HK-2 (cell line): ENCODE results near the gene CAB39.
A peak's percentile ranks its signal among the peaks of the same experiment; 100 is the strongest.
"Not testable (repeated sequence)": the region's sequence is repeated elsewhere in the genome, so short reads cannot be mapped to it uniquely, and the experiment has no call there.

Source experiments
- DNase-seq: peaks from one replicate; pipeline ENCODE4 v3.0.0-alpha.2; 2018; ENCODE audit not compliant: unreplicated experiment

The CAB39 gene

GRCh38 chr2:230684270-230685168, 28.1 kb upstream of the CAB39 start:
- peak; percentile 50 for DNase-seq

DNA sequence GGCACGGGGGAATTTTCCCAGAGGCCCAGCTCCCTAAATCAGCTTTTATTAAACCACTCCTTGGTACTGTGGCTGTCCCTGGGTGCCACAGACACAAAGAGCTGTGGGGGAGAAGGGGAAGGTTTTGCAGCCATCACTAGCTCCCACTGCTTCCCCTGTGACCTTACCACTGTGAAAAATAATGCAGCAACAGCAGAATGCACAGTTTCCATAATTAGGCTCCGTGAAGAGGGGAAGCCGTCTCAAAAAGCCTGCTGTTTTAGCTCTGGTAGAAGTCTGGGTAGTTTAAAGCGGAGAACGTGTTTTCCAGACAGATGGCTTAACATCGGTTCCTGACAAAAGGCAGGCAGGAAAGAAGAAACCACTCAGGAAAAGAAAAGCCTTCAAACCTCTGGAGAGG, 27.5 kb upstream of the CAB39 start:
- DNase-seq, result no peak

GRCh38 chr2:230687498-230687897, 25.1 kb upstream of the CAB39 start:
- DNase-seq, result no peak

GRCh38 chr2:230688490-230688889, 24.2 kb upstream of the CAB39 start:
- no peak for DNase-seq

- DNase-seq, result peak; percentile 71
Measured at GRCh38 chr2:230690439-230690838, 22.2 kb upstream of the CAB39 start.

- DNase-seq, result peak; percentile 88
Measured at GRCh38 chr2:230691005-230691647, 21.5 kb upstream of the CAB39 start.

GRCh38 chr2:230692760-230693159, 19.9 kb upstream of the CAB39 start:
- DNase-seq, result no peak

GRCh38 chr2:230693411-230693810, 19.2 kb upstream of the CAB39 start:
- no peak for DNase-seq

DNA sequence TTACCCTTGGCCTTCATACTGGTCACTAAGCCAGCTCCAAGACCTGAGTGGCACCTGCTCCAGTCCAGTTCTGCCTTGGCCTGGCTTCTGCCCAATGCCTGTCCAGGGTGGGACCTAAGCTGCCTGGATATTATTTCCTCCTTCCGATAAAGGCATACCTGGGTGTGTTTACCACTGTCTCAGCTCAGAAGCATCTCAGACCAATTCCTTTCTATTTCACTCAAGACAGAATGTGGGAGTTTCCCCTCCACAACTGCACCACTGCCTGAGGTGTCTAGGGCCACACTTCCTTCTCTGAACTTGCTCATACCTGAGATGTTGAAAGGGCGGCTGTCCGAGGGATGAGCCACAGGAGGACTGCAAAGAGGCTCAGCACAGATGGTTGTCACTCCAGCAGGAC, 18.4 kb upstream of the CAB39 start:
- no peak for DNase-seq

DNA sequence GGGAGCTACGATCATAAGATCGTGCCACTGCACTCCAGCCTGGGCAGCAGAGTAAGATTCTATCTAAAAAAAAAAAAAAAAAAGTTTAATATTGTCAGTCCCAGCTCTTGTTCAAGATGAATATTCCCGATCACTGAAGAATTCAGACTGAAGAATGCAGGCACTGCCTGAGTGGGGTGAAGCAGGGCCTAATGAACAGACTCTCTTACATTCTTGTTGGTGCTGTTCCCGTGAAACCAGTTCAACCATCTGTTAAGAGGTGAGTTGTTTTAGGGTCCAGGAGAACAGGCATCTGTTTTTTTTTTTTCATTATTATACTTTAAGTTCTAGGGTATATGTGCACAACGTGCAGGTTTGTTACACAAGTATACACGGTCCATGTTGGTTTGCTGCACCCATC, 17.1 kb upstream of the CAB39 start:
- DNase-seq, result no peak

GRCh38 chr2:230696670-230697069, 16.0 kb upstream of the CAB39 start:
- DNase-seq, result no peak

DNA sequence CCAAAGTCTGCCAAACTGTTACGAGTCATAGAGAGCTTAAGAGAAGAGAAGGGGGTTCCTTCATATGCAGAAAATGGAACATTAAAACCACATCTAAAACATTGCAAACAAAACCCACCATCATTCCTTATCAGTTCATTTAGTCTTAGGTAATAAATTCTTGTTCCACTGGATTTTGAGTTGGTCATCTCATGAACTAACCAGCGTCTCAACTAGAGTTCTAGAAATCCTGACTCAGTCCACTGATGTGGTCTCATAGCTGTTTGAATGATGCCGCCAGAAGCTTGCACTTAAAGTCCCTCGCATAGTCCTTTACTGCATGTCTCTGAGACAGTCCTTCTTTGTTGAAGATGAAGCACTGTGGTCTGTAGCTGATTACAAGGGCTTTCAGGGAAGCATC, 15.0 kb upstream of the CAB39 start:
- no peak for DNase-seq

DNA sequence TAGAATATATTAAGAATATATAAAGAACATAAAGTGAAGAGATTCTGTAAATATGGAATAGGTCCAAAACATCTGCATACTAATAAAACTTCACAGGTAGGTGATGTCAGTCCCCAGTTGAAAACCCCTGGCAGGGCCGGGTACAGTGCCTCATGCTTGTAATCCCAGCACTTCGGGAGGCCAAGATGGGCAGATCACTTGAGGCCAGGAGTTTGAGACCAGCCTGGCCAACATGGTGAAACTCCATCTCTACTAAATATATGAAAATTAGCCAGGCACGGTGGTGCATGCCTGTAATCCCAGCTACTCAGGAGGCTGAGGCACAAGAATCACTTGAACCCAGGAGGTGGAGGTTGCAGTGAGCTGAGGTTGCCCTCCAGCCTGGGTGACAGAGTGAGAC, 13.9 kb upstream of the CAB39 start:
- not testable (repeated sequence) for DNase-seq

GRCh38 chr2:230700447-230700846, 12.2 kb upstream of the CAB39 start:
- DNase-seq, result no peak

DNA sequence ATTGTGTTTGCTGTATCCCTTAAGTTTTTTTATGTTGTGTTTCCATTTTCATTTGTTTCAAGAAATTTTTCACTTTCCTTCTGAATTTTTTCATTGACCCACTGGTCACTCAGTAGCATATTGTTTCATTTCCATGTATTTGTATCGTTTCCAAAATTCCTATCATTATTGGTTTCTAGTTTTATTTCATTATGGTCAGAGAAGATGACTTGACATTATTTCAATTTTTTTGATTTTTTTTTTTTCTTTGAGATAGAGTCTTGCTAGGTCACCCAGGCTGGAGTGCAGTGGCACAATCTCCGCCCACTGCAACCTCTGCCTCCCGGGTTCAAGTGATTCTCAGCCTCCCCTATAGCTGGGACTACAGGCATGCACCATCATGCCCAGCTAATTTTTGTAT, 11.3 kb upstream of the CAB39 start:
- no peak for DNase-seq

DNA sequence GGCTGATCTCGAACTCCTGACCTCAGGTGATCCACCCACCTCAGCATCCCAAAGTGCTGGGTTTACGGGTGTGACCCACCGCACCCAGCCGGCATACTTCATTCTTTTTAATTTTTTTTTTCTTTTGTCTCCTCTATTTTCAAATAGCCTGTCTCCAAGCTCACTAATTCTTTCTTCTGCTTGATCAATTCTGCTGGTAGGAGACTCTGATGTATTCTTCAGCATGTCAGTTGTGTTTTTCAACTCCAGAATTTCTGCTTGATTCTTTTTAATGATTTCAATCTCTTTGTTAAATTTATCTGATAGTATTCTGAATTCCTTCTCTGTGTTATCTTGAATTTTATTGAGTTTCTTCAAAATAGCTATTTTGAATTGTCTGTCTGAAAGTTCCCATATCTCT, 10.2 kb upstream of the CAB39 start:
- DNase-seq, result not testable (repeated sequence)

- DNase-seq, result no peak
Measured at GRCh38 chr2:230703514-230703913, 9.1 kb upstream of the CAB39 start.

DNA sequence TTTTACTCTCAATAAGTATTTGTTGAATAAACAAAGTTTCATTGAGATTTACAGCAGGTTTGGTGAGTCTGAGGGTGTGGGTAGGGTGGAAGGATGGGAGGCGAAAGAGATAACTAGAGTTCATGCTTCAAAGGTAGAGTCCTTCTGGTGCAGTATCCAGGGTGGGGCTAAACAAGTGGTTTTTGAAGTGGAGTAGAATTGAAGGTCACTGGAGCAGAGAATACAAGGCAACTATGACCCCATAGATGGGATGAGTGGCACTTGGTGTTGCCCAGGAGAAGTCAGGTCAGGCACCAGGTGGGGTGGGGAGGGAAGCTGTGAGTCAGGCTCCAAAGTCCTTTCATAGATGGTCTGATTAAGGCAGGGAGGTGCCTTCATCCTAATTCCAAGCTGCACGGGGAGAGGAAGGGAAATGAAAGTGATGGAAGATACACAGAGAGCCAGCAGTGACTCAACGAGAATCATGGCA, 6.6 kb upstream of the CAB39 start:
- DNase-seq, result no peak

- DNase-seq, result no peak
Measured at GRCh38 chr2:230706966-230707365, 5.7 kb upstream of the CAB39 start.

DNA sequence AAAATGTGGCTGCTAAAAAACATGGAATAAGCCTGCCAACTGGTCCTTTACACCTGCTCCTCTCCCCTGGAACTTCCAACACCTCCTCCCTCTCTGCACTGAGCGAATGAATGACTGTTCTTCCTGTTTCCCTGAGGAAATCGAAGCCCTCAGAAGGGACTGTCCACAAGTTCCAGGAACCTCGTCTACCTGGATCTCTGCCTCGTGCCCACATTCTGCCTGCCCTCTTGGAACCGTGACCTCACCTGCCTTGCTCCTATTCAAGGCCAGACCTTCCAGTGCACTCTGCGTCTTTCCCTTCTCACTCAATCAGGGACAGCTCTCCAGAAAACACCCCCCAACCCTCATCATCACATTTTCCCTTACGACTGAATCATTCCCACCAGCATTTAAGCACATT, 4.4 kb upstream of the CAB39 start:
- DNase-seq, result no peak

DNA sequence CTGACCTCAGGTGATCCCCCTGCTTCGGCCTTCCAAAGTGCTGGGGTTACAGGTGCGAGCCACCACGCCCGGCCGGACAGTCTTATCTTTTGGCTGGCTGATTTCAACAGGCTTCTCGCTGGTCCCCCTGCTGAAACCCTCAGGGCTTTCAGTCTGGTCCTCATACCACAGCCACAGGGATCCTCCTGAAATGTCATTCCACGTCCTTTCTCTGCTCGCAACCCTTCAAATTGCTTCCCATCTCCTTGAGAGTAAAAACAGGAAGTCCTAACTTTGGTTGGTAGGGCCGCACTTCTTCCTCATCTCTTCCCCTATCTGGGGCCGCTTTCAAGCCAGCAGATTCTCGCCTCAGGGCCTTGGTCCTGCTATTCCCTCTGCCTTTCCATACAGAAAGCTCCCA, 1.4 kb upstream of the CAB39 start:
- no peak for DNase-seq

GRCh38 chr2:230713331-230714135, 891 bp downstream of the CAB39 start:
- peak; percentile 49 for DNase-seq

- no peak for DNase-seq
Measured at GRCh38 chr2:230714136-230714480, 1.5 kb downstream of the CAB39 start.
